ENCODE measurements around the gene CXADR.

GRCh38 chr21:17602874-17603273, 90.0 kb downstream of the CXADR start:
- no peak for TF ChIP-seq POLR2AphosphoS5 (IDR thresholded peaks at IDR 0.05; ENCODE audit: low read depth, low read length)
- no peak for TF ChIP-seq CTCF (IDR thresholded peaks at IDR 0.05)
